ENCODE data around the gene NSMF.
"Not testable (repeated sequence)": the region's sequence is repeated elsewhere in the genome, so short reads cannot be mapped to it uniquely, and the experiment has no call there.

The NSMF gene

DNA sequence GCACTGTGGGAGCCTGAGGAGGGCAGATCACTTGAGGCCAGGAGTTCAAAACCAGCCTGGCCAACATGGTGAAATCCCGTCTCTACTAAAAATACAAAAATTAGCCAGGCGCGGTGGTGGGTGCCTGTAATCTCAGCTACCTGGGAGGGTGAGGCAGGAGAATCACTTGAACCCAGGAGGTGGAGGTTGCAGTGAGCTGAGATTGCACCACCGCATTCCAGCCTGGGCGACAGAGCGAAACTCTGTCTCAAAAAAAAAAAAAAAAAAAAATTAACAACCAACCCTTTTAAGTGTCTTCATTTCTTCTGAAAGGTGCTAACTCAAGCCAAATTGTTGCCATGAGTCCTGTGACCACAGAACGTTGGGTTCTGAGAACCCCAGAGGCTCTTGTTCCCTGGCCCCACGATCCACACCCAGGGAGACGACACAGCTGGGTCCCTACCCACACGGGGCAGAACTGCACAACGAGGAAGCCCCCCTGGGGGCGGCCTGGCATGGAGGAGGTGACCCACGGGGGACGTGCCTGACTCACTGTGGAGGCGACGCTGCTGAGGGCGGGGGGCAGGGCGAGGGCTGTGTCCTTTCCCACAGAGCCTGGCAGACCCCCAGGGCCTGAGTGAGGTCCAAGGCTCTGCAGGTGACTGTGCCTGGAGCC is 48.8 kb downstream of the NSMF start:
- not testable (repeated sequence) for DNase-seq (ENCODE audit: low read depth)

DNA sequence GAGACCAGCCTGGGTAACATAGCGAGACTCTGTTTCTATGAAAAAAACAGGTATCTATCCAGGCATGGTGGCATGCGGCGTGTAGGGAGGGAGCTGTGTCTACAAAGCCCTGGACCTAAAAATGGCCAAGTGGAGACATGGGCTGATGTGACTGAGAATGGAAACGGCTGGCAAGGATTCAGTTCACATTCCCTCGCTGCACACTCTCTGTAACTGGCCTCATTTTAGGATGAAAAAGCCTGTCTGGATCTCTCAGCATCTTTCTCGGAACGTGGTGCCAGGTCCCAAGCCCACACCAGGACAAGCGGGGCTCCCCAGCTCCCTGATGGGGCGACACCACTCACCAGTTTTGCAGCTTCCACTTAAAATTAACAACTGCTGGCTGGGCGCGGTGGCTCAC is 49.6 kb downstream of the NSMF start:
- no peak for DNase-seq (ENCODE audit: low read depth)

- DNase-seq (ENCODE audit: low read depth): no peak
These were observed 50.3 kb downstream of the NSMF start for GRCh38 chr9:137408651-137409405.

DNA sequence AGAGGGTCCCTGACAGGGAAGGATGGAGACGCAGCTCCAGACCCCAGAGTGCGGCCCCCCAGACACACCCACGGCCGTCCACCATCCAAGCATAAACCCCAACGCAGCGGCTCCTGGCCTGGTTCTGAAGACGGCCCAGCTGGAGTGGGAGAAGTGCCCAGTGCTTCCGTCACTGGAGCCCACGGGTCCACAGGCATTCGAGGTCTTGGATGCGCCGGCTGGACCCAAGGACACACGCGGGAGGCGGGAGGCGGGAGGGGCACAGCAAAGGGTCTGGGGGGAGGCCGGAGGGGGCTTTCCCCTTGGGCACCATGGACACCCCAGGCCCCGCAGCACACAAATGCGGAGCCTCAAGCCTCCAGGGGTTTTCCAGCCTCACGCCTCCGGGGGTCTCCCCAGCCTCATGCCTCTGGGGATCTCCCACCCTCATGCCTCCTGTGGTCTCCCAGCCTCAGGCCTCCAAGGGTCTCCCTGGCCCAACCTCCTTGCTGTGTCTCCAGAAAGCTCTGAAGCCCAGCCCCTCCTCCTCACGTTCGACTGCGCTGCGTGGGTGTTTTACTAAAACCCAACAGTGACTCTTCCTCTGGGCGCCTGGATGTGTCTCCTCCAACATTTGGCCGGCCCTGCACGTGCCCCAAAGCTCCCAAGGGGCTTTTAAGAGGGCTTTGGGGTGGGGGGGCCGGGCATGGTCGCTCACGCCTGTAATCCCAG is 51.4 kb downstream of the NSMF start:
- DNase-seq (ENCODE audit: low read depth): no peak

DNA sequence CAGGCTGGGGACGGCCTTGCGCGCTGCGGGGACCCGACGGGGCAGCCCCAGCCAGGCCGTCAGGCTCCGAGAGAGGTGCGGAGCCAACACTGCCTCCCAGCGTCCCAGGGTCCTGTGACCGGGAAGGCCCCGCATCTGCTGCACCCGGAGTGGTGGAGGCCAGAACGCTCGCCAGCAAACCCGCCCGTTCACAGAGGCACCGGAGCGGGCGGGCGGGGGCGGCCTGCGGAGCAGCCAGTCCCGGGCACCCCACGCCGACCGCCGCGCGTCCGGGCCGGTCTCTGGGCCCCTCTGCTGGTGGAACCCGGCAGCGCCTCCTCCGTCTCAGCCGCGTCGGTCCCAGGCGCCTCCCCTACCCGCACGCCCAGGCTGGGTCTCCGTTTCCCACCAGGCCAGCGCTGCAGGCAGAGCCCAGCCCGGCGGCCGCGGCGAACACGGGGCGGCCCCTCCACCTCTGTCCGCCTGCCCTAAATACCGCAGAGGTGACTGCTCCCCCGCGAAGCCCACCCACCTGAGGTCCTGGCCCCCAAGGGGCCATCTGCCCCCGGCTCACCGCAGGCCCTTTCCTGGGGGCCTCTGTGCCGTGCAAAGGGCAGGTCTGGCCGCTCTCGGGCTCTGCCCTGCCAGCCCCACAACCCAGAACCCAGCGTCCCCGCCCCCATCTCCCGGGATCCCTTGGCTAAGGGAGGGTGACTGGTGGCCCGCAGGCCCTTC is 52.1 kb downstream of the NSMF start:
- peak; percentile 23 for DNase-seq (ENCODE audit: low read depth)

DNA sequence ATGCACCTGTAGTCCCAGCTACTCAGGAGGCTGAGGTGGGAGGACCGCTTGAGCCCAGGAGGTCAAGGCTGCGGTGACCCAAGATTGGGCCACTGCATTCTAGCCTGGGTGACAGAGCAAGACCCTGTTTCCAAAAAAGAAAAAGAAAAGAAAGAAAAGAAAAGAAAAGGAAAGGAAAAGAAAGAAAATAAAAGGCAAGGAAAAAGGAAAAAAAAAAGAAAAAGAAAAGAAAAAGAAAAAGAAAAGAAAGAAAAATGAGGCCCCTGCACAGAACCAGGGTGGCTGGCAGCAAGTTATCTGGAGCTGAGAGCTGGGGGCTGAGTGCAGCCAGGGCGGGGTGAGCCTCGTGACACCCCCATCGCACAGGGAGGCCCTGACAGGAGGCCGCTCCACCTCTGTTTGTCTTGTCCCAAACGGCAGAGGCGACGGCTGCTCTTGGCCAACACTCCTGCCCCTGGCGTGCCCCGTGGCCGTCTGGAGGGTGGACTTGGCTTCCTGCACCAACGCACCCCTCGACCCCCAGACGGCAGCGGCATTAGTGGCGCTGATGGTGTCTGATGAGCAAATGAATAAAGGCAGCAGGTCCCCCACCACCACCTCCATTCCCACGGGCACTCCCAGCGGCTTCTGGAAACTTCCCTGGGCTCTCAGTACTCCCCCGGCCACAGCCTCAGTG is 52.9 kb downstream of the NSMF start:
- no peak for DNase-seq (ENCODE audit: low read depth)

DNA sequence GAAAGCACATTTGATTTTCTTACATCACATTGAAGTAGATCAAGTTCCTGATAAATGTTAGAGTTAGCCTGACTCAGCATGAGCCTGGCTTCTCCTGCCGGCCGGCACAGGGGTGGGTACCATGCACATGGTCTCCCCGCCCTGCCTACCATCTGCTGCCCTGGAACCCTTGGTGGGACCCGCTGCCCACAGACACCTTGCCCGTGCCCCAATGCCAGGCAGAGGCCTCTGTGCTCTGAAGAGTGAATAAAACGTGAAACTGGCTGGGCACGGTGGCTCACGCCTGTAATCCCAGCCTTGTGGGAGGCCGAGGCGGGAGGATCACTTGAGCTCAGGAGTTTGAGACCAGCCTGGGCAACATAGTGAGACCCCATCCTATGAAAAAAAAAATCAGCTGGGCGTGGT is 53.5 kb downstream of the NSMF start:
- DNase-seq (ENCODE audit: low read depth): no peak

GRCh38 chr9:137404961-137405567 is 54.1 kb downstream of the NSMF start:
- no peak for DNase-seq (ENCODE audit: low read depth)

DNA sequence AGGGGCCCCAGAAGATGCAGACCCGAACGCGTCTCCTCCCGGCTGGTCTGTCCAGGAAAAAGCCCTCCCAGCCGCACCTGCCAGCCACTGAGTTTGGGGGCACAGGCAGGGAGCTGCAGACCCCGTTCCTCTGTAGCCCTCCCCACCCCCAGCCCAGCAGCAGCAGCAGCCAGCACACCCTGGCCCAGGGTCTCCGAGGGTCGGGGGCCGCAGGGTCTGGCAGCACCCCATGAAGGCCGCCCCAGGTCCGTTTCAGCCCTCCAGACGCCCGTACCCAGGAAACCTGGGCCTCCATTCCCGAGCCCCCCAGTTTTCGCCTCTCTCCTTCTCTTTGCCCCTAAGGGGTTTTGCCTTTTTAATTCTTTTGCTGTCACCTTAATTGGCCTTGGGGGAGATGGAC is 55.9 kb downstream of the NSMF start:
- DNase-seq (ENCODE audit: low read depth): no peak

GRCh38 chr9:137402746-137403145 is 56.4 kb downstream of the NSMF start:
- DNase-seq (ENCODE audit: low read depth): no peak

- DNase-seq (ENCODE audit: low read depth): no peak
These were observed 60.3 kb downstream of the NSMF start for GRCh38 chr9:137398561-137399468.

DNA sequence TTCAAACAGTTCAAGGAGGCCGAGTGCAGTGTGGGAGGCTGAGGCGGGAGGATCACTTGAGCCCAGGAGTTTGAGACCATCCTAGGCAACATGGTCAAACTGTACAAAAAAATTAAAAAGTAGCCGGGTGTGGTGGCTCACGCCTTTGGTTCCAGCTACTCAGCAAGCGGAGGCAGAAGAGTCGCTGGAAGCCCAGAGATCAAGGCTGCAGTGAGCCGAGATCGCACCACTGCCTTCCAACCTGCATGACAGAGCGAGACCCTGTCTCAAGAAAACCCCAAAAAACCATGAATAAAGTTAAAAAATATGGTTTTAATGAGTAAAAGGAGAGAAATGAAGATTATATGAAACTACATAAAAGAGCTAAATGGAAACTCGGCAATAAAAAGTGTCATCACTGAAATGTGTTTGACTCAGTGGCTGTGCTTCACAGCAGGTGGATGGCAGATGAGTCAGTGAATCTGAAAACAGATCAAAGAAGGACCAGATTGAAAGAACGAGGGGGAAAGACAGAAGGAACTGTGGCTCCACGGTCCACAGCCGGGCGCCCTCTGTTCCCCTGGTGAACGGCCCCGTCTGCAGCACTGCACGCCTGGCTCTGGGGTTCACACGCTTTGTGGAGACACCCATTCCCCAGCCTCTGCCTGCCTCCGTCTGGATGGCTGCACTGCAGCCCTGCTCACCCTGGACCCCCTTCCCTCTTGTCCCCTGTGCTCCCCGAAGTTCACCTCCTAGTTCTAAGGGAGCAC is 61.3 kb downstream of the NSMF start:
- no peak for DNase-seq (ENCODE audit: low read depth)
